Activated naive CD4-positive, alpha-beta T cell treated with anti-CD3 and anti-CD28 coated beads, Interleukin-2, amount 50 U/mL, for 16 hours (primary cell): ENCODE results near the gene LRMDA.
"Not testable (repeated sequence)": the region's sequence is repeated elsewhere in the genome, so short reads cannot be mapped to it uniquely, and the experiment has no call there.

Experiments
- DNase-seq: peaks from one replicate; pipeline ENCODE4 v3.0.0-alpha.2; 2020

LRMDA gene

DNA sequence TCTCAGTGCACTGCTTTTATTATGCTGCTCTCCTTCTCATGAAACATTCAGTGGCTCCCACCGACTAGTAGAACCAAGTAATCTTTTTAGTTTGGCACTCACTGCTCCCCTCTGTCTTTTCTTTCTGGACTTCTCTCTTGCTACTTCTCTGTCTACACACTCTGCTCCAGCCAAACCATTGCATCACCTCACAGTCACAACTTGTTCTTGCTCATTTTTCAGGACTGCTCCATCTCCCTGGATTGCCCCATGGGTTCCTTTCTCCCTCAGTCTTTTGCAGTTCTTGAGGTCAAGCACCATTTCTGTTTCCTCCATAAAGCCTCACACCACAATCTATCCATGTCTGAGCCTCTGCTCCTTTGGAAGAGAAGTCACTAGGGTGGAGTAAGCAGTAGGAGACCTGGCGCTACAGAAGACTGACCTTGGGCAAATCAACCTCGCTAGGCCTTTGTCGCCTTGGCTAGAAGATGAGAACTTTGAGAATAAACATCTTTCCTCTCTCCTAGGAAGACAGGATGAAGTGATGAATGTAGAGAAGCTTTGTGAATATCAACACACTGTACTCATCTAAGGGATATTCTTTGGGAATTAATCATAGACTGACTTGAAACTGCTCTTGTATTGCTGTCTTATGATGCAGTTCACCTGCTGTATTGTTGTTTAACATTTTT, 186.2 kb downstream of the LRMDA start:
- DNase-seq: no peak

GRCh38 chr10:75619635-75620034, 188.2 kb downstream of the LRMDA start:
- DNase-seq: no peak

- DNase-seq: no peak
Observed at GRCh38 chr10:75620356-75620755, 188.9 kb downstream of the LRMDA start.

GRCh38 chr10:75621003-75621402, 189.6 kb downstream of the LRMDA start:
- not testable (repeated sequence) for DNase-seq

- no peak for DNase-seq
Observed at GRCh38 chr10:75622503-75622902, 191.1 kb downstream of the LRMDA start.

- no peak for DNase-seq
Observed at GRCh38 chr10:75623310-75624093, 192.1 kb downstream of the LRMDA start.

- no peak for DNase-seq
Observed at GRCh38 chr10:75624638-75625037, 193.2 kb downstream of the LRMDA start.

- no peak for DNase-seq
Observed at GRCh38 chr10:75630746-75631145, 199.3 kb downstream of the LRMDA start.

DNA sequence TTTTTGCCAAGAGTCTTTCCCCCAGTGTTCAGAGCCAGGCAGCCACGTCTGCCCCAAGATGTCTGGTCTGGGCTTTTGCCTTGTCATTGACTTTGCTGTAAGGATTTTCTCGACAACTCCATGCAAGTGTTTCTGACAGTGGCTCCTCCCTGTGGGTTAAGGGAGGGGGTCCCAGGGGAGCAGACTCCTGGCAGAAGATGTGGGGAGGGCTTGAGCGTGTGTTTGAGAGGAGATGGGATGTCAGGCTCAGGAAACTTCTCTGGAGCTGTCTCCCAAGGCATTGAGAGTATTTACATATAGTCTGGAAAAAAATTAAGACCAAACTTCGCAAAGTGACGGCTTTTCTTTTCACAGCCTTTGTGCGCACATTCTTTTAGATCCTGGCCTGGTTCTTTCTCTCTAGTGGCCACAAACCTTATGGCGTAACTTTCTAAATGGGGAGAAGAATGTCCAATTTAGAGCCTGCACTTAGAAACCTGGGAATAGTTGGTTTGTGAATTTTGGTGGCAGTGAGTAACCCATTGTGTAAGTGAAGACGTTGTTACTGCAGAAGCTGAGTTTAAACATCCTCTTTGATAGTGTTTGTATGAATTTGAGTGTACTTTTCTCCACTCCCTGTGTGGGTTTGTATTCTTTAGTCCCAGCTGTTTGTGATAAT, 201.5 kb downstream of the LRMDA start:
- DNase-seq: no peak

GRCh38 chr10:75633568-75633967, 202.1 kb downstream of the LRMDA start:
- DNase-seq: no peak

- DNase-seq: no peak
Observed at GRCh38 chr10:75634947-75635346, 203.5 kb downstream of the LRMDA start.

GRCh38 chr10:75638752-75639151, 207.3 kb downstream of the LRMDA start:
- no peak for DNase-seq

- no peak for DNase-seq
Observed at GRCh38 chr10:75639736-75640135, 208.3 kb downstream of the LRMDA start.

GRCh38 chr10:75640381-75640780, 209.0 kb downstream of the LRMDA start:
- DNase-seq: no peak

GRCh38 chr10:75640803-75641202, 209.4 kb downstream of the LRMDA start:
- DNase-seq: no peak

- DNase-seq: no peak
Observed at GRCh38 chr10:75643405-75643804, 212.0 kb downstream of the LRMDA start.

GRCh38 chr10:75643944-75644692, 212.7 kb downstream of the LRMDA start:
- DNase-seq: no peak

- no peak for DNase-seq
Observed at GRCh38 chr10:75645704-75646103, 214.3 kb downstream of the LRMDA start.

DNA sequence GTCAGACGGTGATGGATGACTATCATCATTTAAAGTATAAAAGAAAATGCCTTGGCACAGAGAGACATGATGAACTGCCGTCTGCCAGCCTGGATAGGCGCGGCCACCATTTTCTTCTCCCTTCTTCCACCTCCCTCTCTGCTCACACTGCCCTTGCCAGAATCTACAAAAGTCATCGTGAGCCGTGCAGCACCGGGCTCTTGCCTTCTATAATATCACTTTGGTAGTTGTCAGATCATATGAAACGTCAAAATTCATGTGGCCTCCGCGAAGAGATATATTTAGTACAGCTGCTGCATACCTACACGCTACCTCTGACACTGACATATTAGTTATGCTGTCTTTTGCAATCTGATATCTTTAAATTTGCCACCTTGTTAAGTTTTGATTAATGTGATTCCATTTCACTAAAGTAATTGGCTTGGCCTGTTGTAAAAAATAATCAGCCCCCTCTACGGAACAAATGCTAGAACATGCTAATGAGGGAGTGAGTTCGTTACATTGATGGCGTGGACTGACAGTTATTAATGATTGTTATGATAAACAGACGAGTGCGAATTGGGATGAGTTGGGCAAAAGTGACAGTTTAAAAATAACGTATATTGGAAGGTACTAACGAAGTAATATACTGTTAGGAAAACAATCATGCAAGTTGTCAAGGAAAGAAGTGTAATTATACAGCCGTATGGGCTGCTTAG, 214.9 kb downstream of the LRMDA start:
- DNase-seq: no peak

DNA sequence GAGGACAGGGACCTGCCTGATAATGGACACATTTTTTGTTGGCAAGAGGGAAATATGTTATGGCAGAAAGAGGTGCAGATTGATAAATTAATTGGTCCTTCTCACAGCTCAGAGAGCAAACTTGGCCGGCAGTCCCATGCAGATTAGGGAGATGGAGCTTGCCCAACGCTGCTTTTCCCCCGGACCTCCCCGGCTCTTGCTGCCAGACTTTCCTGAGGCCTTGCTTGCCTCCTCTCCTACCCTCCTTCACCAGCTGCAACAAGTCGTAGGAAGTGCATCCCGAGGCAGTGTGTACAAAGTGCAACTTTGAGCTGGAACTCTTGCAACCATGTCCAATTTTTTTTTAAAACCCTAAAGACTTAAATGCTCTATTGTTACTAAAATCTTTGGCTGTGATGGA, 215.5 kb downstream of the LRMDA start:
- DNase-seq: no peak

- DNase-seq: no peak
Observed at GRCh38 chr10:75647675-75648074, 216.3 kb downstream of the LRMDA start.

- no peak for DNase-seq
Observed at GRCh38 chr10:75648351-75648750, 216.9 kb downstream of the LRMDA start.

DNA sequence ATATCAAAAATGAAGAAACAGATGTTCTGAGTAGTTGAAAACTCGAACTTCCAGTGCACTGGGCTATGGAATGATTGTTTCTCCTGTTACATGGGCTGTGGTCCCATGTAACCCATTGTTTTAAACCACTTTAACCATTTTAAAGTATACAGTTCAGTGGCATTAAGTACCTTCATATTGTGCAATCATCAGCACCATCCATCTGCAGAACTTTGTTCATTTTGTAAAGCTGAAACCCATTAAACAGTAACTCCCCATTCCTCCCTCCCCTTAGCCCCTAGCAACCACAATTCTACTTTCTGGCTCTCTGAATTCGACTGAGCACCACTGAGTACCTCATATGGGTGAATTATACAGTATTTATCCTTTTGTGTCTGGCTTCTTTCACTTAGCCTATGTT, 217.4 kb downstream of the LRMDA start:
- no peak for DNase-seq
